Dendritic cell treated with granulocyte-macrophage colony-stimulating factor and Interleukin-4, amounts not matched to agents 40 ng/mL and 50 ng/mL, for 4 days (primary cell): ENCODE results near the gene RAI14.
"Not testable (repeated sequence)": the region's sequence is repeated elsewhere in the genome, so short reads cannot be mapped to it uniquely, and the experiment has no call there.

Experiments used
- H3K27ac Mint-ChIP-seq: one replicate; pipeline ENCODE4 v1.8.0; 2022; ENCODE audit warnings: mild to moderate bottlenecking, mixed read lengths
- H3K27me3 Mint-ChIP-seq: one replicate; pipeline ENCODE4 v1.8.0; 2022; ENCODE audit warnings: mild to moderate bottlenecking, mixed read lengths
- H3K36me3 Mint-ChIP-seq: one replicate; pipeline ENCODE4 v1.8.0; 2022; ENCODE audit warnings: low read depth, mixed read lengths
- H3K4me1 Mint-ChIP-seq: one replicate; pipeline ENCODE4 v1.8.0; 2022; ENCODE audit warnings: low read depth, mixed read lengths
- H3K4me3 Mint-ChIP-seq: one replicate; pipeline ENCODE4 v1.8.0; 2022; ENCODE audit warnings: mild to moderate bottlenecking, moderate library complexity, mixed read lengths
- H3K9me3 Mint-ChIP-seq: one replicate; pipeline ENCODE4 v1.8.0; 2022; ENCODE audit warnings: mixed read lengths
- intact Hi-C: fragments of 100-400 bp; cut with micrococcal nuclease; formaldehyde crosslinking; loops from one replicate; pipeline ENCODE4 v1.15.0; 2022

Gene RAI14

DNA sequence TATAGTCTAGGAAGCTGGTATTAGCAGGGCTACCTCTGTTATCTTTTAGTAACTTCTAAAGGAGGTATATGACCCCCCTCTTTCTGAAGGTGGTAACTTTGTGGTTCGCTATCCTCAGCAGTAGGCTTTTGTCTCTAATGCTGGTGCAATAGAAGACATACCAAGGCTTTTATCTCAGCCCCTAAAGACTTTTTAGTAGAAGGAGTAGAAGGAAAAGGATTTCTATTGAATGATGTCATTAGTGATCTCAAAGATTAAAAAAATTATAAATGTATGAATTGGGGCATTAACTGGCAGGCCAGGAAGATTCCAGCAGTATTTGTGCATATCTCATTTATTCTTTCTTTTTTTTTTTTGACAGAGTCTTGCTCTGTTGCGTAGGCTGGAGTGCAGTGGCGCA, 78.2 kb downstream of the RAI14 start:
- H3K36me3 Mint-ChIP-seq = no peaks in the 10 kb centered on the region
- intact Hi-C loops = no loop called here
- no peak overlapping the region for H3K4me3 Mint-ChIP-seq
- no peaks in the 10 kb centered on the region for H3K4me1 Mint-ChIP-seq
- no peak overlapping the region for H3K27ac Mint-ChIP-seq
- H3K27me3 Mint-ChIP-seq = no peaks in the 10 kb centered on the region
- H3K9me3 Mint-ChIP-seq = no peaks in the 10 kb centered on the region

DNA sequence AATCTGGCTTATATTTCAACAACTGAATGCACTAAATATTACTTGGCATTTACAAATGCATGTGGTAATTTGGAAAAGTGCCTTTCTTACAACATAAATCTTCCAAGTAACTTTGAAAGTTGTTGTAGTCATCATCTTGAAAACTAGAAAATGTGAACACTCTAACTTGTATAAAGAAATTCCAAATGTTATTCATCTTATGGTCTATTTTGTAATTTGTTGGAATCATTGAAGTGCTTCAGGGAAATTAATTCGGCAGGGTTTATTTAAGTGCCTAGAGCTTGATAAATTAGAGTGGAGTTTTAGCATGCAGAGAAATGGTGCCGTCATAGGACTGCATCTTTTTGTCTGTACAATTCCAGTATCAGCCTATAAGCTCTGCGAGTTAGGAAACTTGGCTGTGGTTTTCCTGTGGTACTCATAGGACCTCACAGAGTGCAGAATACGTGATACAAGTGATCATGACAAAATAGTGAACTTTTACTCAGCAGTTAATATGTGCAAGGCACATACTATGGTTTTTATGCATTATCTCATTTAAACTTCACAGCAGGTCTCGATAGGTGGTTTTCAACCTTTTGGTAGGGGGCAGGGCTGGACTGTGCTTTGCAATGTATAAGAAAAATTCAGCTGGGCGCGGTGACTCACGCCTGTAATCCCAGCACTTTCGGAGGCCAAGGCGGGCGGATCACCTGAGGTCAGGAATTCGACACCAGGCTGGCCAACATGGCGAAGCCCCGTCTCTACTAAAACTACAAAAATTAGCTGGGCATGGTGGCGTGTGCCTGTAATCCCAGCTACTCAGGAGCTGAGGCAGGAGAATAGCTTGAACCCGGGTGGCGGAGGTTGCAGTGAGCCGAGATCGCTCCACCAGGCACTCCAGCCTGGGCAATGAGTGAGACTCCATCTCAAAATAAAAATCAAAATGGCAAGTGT, 79.6 kb downstream of the RAI14 start:
- intact Hi-C loops = no loop called here
- Mint-ChIP-seq H3K27ac (no peak overlapping the region), H3K36me3 (no peaks in the 10 kb centered on the region), H3K9me3 (no peaks in the 10 kb centered on the region), H3K4me3 (no peak overlapping the region), H3K4me1 (no peaks in the 10 kb centered on the region), H3K27me3 (no peaks in the 10 kb centered on the region)

DNA sequence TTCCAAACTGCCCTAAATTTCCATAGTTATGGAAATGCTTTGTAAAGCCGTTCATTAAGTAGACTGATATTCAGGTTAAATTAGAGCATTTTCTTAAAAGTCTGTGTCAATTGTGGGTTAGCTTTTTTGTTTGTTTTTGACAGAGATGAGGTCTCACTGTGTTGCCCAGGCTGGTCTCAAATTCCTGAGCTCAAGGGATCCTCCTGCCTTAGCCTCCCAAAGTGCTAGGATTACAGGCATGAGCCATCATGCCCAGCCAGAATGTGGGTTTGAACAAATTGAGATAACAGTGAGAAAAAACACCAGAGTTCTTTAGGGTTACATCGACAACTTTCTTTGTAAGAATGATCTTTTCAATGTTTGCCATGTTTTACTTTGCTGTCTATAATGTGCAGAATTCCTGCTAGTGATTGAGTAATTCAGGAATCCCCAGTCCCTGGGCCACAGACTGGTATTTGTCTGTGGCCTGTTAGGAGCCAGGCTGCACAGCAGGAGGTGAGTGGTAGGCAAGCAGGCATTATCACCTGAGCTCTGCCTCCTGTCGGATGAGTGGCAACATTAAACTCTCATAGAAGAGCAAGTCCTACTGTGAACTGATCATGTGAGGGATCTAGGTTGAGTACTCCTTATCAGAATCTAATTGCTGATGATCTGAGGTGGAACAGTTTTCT, 80.5 kb downstream of the RAI14 start:
- intact Hi-C loops = no loop called here
- no peak overlapping the region for H3K27ac Mint-ChIP-seq
- H3K27me3 Mint-ChIP-seq = no peaks in the 10 kb centered on the region
- no peaks in the 10 kb centered on the region for H3K36me3 Mint-ChIP-seq
- no peaks in the 10 kb centered on the region for H3K9me3 Mint-ChIP-seq
- H3K4me3 Mint-ChIP-seq = no peak overlapping the region
- H3K4me1 Mint-ChIP-seq = no peaks in the 10 kb centered on the region

DNA sequence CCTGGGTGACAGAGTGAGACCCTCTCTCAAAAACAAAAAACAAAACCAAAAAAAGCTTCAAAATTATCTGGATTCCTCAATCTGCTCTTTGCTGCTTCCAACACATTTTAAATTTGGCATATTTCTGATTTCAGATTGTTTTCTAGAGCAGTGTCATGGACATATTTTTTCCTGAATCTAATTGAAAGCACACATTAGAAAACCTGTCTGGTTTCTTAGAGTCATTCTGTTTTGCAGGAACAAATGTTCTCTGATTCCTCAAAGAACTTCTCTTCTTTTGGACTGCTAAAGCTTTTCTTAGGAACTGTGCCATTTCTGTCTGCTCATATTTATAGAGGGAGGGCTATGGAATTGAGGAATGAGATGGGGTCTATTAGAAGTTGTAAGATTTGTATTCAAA, 81.6 kb downstream of the RAI14 start:
- H3K27me3 Mint-ChIP-seq = no peaks in the 10 kb centered on the region
- H3K4me1 Mint-ChIP-seq = no peaks in the 10 kb centered on the region
- H3K4me3 Mint-ChIP-seq = no peak overlapping the region
- intact Hi-C loops = no loop called here
- H3K27ac Mint-ChIP-seq = no peak overlapping the region
- no peaks in the 10 kb centered on the region for H3K36me3 Mint-ChIP-seq
- H3K9me3 Mint-ChIP-seq = no peaks in the 10 kb centered on the region

DNA sequence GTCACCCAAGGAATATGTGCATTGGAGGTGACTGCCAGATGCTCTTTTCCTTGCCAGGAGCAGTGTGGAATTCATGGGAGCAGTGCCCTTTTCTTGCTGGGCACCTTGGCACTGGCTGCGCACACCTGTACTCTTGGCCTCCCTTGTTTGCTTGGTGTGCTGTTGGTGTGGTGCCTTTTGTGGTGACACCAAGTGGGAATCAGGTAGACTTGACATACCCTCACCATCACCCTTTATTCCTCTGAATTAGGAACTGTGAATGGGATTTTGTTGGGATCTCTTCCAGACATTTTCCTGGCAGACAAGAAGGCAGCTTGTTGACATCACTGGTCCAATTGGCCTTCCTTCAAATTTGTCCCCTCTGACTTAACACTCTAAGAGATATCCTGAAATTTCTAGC, 82.3 kb downstream of the RAI14 start:
- H3K4me1 Mint-ChIP-seq = no peaks in the 10 kb centered on the region
- no peaks in the 10 kb centered on the region for H3K36me3 Mint-ChIP-seq
- H3K9me3 Mint-ChIP-seq = no peaks in the 10 kb centered on the region
- H3K4me3 Mint-ChIP-seq = no peak overlapping the region
- no peak overlapping the region for H3K27ac Mint-ChIP-seq
- no peaks in the 10 kb centered on the region for H3K27me3 Mint-ChIP-seq
- intact Hi-C loops = no loop called here

DNA sequence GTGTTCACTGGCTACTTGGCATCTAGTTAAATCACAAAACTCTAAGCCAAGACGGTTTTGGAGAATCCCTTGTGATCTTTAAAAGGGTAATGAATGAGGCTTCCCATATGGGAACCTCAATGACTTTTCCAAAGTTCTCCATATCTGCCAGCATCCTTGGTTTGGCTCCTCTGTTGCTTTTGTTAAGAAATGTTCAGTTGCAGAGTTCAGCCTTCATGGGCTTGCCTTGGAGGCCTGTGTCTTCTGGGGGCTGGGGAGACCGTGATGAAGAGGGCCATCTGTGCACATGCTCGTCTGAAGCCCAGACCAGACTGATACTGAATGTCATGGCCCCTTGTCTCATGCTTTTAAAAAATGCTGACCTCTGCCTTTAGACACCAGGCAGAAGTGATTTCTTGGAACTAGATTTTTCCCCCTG, 84.3 kb downstream of the RAI14 start:
- intact Hi-C loops = no loop called here
- Mint-ChIP-seq H3K27me3 (no peaks in the 10 kb centered on the region), H3K9me3 (peaks cover 4% of the 10 kb centered on the region), H3K4me3 (no peak overlapping the region), H3K4me1 (no peaks in the 10 kb centered on the region), H3K36me3 (no peaks in the 10 kb centered on the region), H3K27ac (no peak overlapping the region)

DNA sequence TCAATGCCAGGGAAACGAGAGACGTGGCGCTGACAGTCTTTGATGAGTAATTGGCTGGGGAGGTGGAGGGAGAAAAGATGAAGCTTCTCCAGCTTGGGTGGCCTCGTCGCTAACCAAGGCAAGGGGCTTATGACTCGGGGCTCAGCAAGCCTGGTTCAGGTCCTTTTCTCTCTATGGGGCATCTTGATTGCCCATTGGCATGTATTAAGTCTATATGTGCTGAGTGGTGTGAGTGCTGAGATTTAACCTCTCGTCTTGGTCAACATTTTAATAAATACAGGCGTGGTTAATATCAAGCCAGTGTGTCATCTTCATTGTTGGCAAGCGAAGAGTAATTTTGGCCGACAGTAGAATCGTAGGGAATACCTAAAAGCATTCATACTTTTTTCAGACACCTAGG, 85.9 kb downstream of the RAI14 start:
- Mint-ChIP-seq H3K4me1 (no peaks in the 10 kb centered on the region), H3K4me3 (no peak overlapping the region), H3K9me3 (peaks cover 21% of the 10 kb centered on the region), H3K27me3 (no peaks in the 10 kb centered on the region), H3K36me3 (no peaks in the 10 kb centered on the region), H3K27ac (no peak overlapping the region)
- intact Hi-C loops = no loop called here

DNA sequence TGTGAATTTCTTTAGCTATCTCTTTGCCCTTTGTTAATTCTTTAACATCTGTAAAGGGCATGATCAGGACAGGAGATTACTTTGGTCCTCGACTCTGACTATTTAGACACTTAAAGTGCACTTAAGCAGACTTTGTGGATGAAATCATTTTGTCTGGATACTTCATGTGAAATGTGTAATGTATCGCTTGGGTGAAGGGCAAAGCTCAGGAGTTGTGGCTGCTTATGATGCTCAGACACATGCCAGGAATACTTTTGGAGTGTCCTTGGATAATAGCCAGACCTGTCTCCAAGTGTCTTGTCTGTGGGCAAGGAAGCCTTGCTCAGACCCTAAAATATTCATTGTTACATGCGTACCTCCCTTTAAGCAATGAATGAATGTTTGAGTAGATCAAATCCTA, 87.8 kb downstream of the RAI14 start:
- intact Hi-C loops = no loop called here
- Mint-ChIP-seq H3K9me3 (peaks cover 23% of the 10 kb centered on the region), H3K4me3 (no peak overlapping the region), H3K27ac (no peak overlapping the region), H3K36me3 (no peaks in the 10 kb centered on the region), H3K4me1 (no peaks in the 10 kb centered on the region), H3K27me3 (no peaks in the 10 kb centered on the region)

DNA sequence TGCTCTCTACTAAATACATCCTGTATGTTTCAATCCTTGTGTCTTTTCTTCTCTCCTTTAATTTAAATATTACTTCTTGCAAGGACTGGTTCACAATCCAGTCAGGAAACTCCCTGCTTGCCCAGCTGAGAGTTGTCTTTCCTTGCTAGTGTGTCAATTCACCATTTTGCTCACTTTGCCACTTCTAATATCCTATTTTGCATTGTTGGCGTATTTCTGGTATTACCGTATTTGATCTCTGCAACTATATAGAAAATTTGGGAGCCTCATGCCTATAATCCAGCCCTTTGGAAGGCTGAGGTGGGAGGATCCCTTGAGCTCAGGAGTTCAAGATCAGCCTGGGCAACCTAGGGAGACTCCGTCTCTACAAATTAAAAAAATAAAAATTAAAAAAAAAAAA, 92.3 kb downstream of the RAI14 start:
- intact Hi-C loops = no loop called here
- H3K27ac Mint-ChIP-seq = no peak overlapping the region
- no peaks in the 10 kb centered on the region for H3K27me3 Mint-ChIP-seq
- no peak overlapping the region for H3K4me3 Mint-ChIP-seq
- H3K4me1 Mint-ChIP-seq = no peaks in the 10 kb centered on the region
- H3K9me3 Mint-ChIP-seq = peaks cover 23% of the 10 kb centered on the region
- H3K36me3 Mint-ChIP-seq = no peaks in the 10 kb centered on the region

DNA sequence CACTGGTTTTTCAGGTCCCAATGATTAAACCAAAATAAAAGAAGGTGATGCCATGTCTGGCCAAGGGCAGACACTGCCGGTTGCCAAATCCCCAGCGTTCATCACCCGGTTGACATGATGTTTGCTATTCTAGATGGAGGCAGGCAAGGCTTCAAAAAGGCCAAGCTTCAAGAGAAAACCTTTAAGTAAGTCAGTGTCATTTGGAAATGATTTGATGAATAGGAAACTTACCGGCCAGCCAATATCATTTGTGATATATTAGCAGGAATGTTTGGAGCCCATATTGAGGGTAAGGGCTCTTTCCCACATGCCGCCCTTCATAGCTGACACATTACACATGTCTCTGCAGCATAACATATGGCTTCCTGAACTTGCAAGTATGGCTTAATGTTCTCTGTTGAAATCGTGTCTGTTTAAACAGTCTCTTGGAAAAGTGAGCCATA, 93.3 kb downstream of the RAI14 start:
- H3K36me3 Mint-ChIP-seq = no peaks in the 10 kb centered on the region
- no peaks in the 10 kb centered on the region for H3K27me3 Mint-ChIP-seq
- no peaks in the 10 kb centered on the region for H3K4me1 Mint-ChIP-seq
- H3K27ac Mint-ChIP-seq = no peak overlapping the region
- no peak overlapping the region for H3K4me3 Mint-ChIP-seq
- intact Hi-C loops = no loop called here
- H3K9me3 Mint-ChIP-seq = peaks cover 23% of the 10 kb centered on the region

DNA sequence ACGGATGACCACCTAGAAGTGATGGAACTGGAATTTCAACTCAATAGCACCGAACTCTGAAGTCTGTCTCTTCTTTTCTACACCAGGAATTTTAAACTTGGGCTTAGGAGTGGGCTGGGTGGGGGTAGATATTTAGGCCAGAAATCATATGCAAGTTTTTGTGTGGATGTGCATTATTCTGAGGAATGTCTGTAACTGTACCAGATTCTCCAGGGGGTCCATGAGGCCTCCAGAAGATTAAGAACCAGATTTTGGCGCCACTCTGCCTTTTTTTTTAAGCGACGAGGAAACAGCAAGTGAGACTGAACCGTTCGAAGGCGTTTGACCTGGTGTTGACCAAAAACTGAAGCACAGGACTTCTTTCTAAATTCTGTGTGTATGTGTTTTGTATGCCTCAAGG, 94.1 kb downstream of the RAI14 start:
- Mint-ChIP-seq H3K27ac (no peak overlapping the region), H3K9me3 (peaks cover 21% of the 10 kb centered on the region), H3K27me3 (no peaks in the 10 kb centered on the region), H3K4me3 (no peak overlapping the region), H3K36me3 (no peaks in the 10 kb centered on the region), H3K4me1 (no peaks in the 10 kb centered on the region)
- intact Hi-C loops = no loop called here

DNA sequence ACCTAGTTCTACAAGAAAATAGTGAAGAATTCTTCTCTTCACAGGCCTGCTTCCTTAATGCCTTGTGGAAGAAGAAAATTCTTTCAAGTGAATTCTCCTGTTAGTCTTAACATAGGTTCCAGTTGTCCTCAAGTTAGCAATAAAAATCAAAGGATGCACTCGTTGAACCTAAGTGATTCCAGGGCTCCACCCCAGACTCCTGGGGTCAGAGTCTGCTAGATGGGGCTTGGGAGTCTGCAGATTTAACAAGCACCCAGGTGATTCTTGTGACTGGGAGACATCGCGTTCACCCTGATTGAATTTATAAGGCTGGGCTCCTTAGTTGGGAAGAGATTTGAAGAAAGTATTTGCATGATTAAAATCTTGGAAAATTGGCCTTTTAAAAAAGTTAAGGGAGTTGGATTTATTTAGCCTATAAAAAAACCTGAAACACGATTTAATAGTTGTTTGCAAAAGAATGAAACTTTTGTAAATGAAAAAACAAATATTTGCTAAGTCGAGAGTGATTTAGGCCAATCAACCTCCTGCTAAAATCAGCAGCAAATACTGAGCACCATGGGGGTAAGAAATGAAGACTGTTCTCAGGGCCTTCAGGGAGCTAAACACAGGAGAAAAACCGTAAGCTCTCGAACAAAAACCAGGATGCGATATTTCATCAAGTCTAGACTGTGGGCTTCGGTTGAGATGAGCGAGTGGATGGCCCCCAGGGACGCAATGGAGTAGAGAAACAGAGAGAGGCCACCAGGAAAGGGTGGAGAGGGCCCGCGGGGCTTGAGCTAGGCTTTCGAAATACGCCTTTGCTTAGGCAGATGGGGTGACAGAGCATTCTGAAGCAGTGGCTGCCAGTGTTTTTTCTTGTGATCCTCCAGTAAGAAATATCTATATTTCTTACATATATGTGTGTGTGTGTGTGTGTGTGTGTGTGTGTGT, 95.9 kb downstream of the RAI14 start:
- H3K4me1 Mint-ChIP-seq = no peaks in the 10 kb centered on the region
- H3K9me3 Mint-ChIP-seq = peaks cover 3% of the 10 kb centered on the region
- no peak overlapping the region for H3K4me3 Mint-ChIP-seq
- intact Hi-C loops = no loop called here
- no peaks in the 10 kb centered on the region for H3K36me3 Mint-ChIP-seq
- H3K27me3 Mint-ChIP-seq = no peaks in the 10 kb centered on the region
- no peak overlapping the region for H3K27ac Mint-ChIP-seq

DNA sequence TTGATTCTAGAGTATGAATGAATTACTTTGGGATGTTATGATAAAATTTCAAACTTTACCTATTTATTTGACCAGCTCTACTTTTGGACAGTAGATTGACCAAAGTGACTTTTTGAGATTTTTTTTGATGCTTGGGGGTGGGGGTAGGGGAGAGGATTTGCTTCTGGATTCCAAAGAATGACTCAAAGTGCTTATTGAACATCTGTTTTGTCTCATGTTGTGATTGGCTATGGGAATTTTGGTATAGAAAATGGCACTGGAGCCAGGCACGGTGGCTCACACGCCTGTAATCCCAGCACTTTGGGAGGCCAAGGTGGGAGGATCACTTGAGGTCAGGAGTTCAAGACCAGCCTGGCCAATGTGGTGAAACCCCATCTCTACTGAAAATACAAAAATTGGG, 97.1 kb downstream of the RAI14 start:
- H3K4me1 Mint-ChIP-seq, H3K9me3 Mint-ChIP-seq, H3K27ac Mint-ChIP-seq, H3K27me3 Mint-ChIP-seq, H3K36me3 Mint-ChIP-seq, intact Hi-C loops, H3K4me3 Mint-ChIP-seq: not testable (repeated sequence)

DNA sequence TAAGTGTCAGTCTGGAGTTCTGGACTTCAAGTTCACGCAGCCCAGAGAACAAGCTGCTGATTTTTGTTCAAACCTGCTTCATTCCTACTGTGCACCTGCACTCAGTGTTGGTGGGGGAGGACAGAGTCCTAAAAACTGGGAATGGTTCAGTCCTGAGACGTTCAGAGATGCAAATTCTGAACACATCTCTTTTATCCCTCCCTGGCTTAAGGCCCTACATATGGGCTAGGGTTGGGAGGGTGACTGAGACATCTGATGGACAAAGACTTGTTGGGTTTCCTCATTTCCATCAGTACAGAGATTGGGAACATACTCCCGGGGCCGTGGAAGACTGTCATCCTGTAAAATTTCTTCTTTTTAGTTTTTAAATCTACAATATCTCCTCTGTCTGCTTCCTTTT, 99.8 kb downstream of the RAI14 start:
- Mint-ChIP-seq H3K27me3 (no peaks in the 10 kb centered on the region), H3K27ac (no peak overlapping the region), H3K36me3 (no peaks in the 10 kb centered on the region), H3K4me3 (no peak overlapping the region), H3K4me1 (no peaks in the 10 kb centered on the region), H3K9me3 (no peaks in the 10 kb centered on the region)
- intact Hi-C loops = no loop called here
